HepG2 (cell line): ENCODE data around the gene SCFD1. TPM values are rescaled to one million over a fixed set of nuclear protein-coding genes. Genes with fewer than 3 reads are reported as not detected.
A peak's percentile ranks its signal among the peaks of the same experiment; 100 is the strongest.
"Not testable (repeated sequence)": the region's sequence is repeated elsewhere in the genome, so short reads cannot be mapped to it uniquely, and the experiment has no call there.

Experiments
- ATAC-seq: fragments of 200-7000 bp; cut with Tn5 transposase; 3 replicates; pipeline ENCODE4 v1.9.1; 2020; ENCODE audit warnings: mild to moderate bottlenecking, moderate library complexity
- BruUV-seq: library from RNA; stranded (reverse); fragments of 400-500 nt; replicated peaks from 2 replicates; lab custom pipeline; 2021; lab: Mats Ljungman, UMichigan
- CTCF ChIA-PET: fragments of 300-600 bp; formaldehyde crosslinking; extraction: SDS; loops from one replicate; lab custom pipeline; 2021; ENCODE audit warnings: low total read pairs, inconsistent platforms, low intra/inter-chr PET ratio; lab: Yijun Ruan, JAX
- POLR2A ChIA-PET: fragments of 350-600 bp; sonication (Branson Sonifier 250); formaldehyde crosslinking; loops from one replicate; lab custom pipeline; 2020; ENCODE audit warnings: antibody characterized with exemption, inconsistent platforms; lab: Yijun Ruan, JAX
- DNase-seq: peaks from one replicate; pipeline ENCODE4 v3.0.0-alpha.2; 2015; ENCODE audit warnings: low spot score
- FAIRE-seq: peaks from 3 replicates; lab custom pipeline; 2011; peaks lifted over from hg19 to GRCh38; lab: Jason Lieb, UNC
- H2AFZ ChIP-seq: one replicate; pipeline ENCODE4 v1.6.1; 2011; ENCODE audit warnings: low read length, inconsistent platforms
- H3K27ac ChIP-seq: fragments of 300-600 bp; 3 replicates; pipeline ENCODE4 v1.8.0; 2011; ENCODE audit warnings: mixed run types, mild to moderate bottlenecking, mixed read lengths, low read length, inconsistent platforms; ENCODE audit not compliant: insufficient read depth; ENCODE audit errors: extremely low read length
- H3K27me3 ChIP-seq, 2 experiments: fragments of 200-600 bp in 1 of 2; 2 replicates in 1 of 2; 3 replicates in 1 of 2; pipeline versions ENCODE4 v1.6.0 to v1.8.0; 2011; ENCODE audit warnings: low read length in 2 of 2, mild to moderate bottlenecking in 2 of 2, moderate library complexity in 2 of 2, inconsistent platforms in 1 of 2; ENCODE audit not compliant: insufficient read depth in 2 of 2, control insufficient read depth in 1 of 2
- H3K36me3 ChIP-seq, 2 experiments: fragments of 200-600 bp in 1 of 2; replicated peaks in 1 of 2; 2 replicates in 1 of 2; 3 replicates in 1 of 2; pipeline versions ENCODE4 v1.5.1 to v1.8.0; 2011; ENCODE audit warnings: low read length in 2 of 2, inconsistent platforms in 1 of 2; ENCODE audit not compliant: insufficient read depth in 2 of 2, control insufficient read depth in 1 of 2
- H3K4me1 ChIP-seq: 2 replicates; pipeline ENCODE4 v1.5.1; 2012; ENCODE audit warnings: low read length, inconsistent platforms; ENCODE audit not compliant: insufficient read depth
- H3K4me2 ChIP-seq: 2 replicates; pipeline ENCODE4 v1.6.0; 2011; ENCODE audit warnings: low read depth, low read length, inconsistent platforms
- H3K4me3 ChIP-seq, 3 experiments: fragments of 200-600 bp in 1 of 3; sonication (generic), shearing (Covaris generic) in 1 of 3; replicated peaks in 1 of 3; 2 replicates each; pipeline ENCODE4 v1.5.1; 2011 to 2016; ENCODE audit warnings: low read length in 3 of 3, inconsistent platforms in 2 of 3, low read depth in 2 of 3, mild to moderate bottlenecking in 2 of 3, control low read depth in 1 of 3, mixed read lengths in 1 of 3; ENCODE audit not compliant: insufficient read depth in 1 of 3
- H3K79me2 ChIP-seq: one replicate; pipeline ENCODE4 v1.6.1; 2011; ENCODE audit warnings: low read length, inconsistent platforms; ENCODE audit not compliant: insufficient read depth
- H3K9ac ChIP-seq: 2 replicates; pipeline ENCODE4 v1.6.0; 2011; ENCODE audit warnings: mild to moderate bottlenecking, low read depth, low read length, inconsistent platforms; ENCODE audit not compliant: insufficient read depth
- H3K9me3 ChIP-seq: 2 replicates; pipeline ENCODE4 v1.5.1; 2012; ENCODE audit warnings: mild to moderate bottlenecking, low read length
- H4K20me1 ChIP-seq: 2 replicates; pipeline ENCODE4 v1.6.0; 2011; ENCODE audit warnings: inconsistent platforms, mild to moderate bottlenecking, low read length, moderate library complexity; ENCODE audit not compliant: insufficient read depth
- ELF3 ChIP-seq: IDR thresholded peaks from 2 replicates; pipeline ENCODE4 v1.6.1; 2016; ENCODE audit warnings: missing genetic modification reagents, missing compliant biosample characterization
- PPARG ChIP-seq: conservative IDR thresholded peaks from 2 replicates; pipeline ENCODE4 v1.6.1; 2016; ENCODE audit warnings: missing biosample characterization, missing genetic modification reagents
- WGBS: methylation state at CpG from one replicate; pipeline ENCODE4 v1.1.6; 2017; ENCODE audit warnings: low lambda C conversion rate; 5-methylcytosine and 5-hydroxymethylcytosine counted together
- in situ Hi-C: cut with HindIII; loops from 2 replicates; pipeline ENCODE4 v1.10.0; 2017; ENCODE audit warnings: low pct_unique_long_range_greater_than_20kb; ENCODE audit not compliant: extremely low pct_ligation_motif_present
- intact Hi-C: fragments of 100-400 bp; cut with micrococcal nuclease; formaldehyde crosslinking; loops from one replicate; pipeline ENCODE4 v1.10.0; 2022; ENCODE audit not compliant: unreplicated experiment
- polyA plus RNA-seq, 8 experiments: library from polyadenylated mRNA; depleted of rRNA in 3 of 8; stranded (reverse) in 7 of 8; unstranded in 1 of 8; fragments of >200 nt; fragmentation: Illumina TruSeq in 4 of 8; extraction: Trizol in 4 of 8; gene quantifications; 2 replicates each; pipeline versions ENCODE4 v1.2.1 to v1.2.3, GENCODE V29; 2011 to 2016; ENCODE audit warnings: low read depth in 4 of 8, missing spikeins in 1 of 8, mixed read lengths in 1 of 8; ENCODE audit not compliant: insufficient read depth in 1 of 8
- total RNA-seq, 5 experiments: library from RNA; depleted of rRNA; stranded (reverse); fragments of >200 nt; fragmentation: Illumina TruSeq; extraction: Trizol; gene quantifications; 2 replicates each; pipeline ENCODE4 v1.2.3, GENCODE V29; 2016; ENCODE audit warnings: low read depth in 1 of 5

Gene SCFD1
- total and polyA plus RNA-seq, 2 of the 13 experiments (the other 11 are each of a cell fraction or from before 2014, with no cell fraction given): 235 to 256 TPM

- intact Hi-C loops: no loop called here
- BruUV-seq: no TSS peak
- H3K4me3 ChIP-seq: no peak overlapping the region
- no peak overlapping the region for H2AFZ ChIP-seq
- H3K27ac ChIP-seq: no peak overlapping the region
- H3K4me2 ChIP-seq: no peak overlapping the region
- FAIRE-seq (no peak), ATAC-seq (no peak), DNase-seq (no peak)
- no peaks in the 10 kb centered on the region for H3K27me3 ChIP-seq
- POLR2A ChIA-PET: no interaction called here
- no peak overlapping the region for H3K9ac ChIP-seq
- no peaks in the 10 kb centered on the region for H3K4me1 ChIP-seq
- no peaks in the 10 kb centered on the region for H4K20me1 ChIP-seq
- TF ChIP-seq ELF3 (CRISPR knock-in tag) (0 out of 2 replicates have a peak, but pooled peaks have one; percentile 13), PPARG (CRISPR knock-in tag) (no peak)
- H3K79me2 ChIP-seq: no peaks in the 10 kb centered on the region
- H3K36me3 ChIP-seq: peaks cover 25 to 73% of the 10 kb centered on the region in 2 experiments
- H3K9me3 ChIP-seq: no peaks in the 10 kb centered on the region
- in situ Hi-C loops: no loop called here
- CTCF ChIA-PET: no interaction called here
Measured at GRCh38 chr14:30680036-30680435, 57.9 kb downstream of the SCFD1 start.

GRCh38 chr14:30680776-30681175 is 58.7 kb downstream of the SCFD1 start:
- FAIRE-seq, H3K27ac ChIP-seq, intact Hi-C loops, H3K4me1 ChIP-seq, H4K20me1 ChIP-seq, H3K79me2 ChIP-seq, H3K4me3 ChIP-seq, H3K9ac ChIP-seq, DNase-seq, ATAC-seq, POLR2A ChIA-PET, BruUV-seq, H3K27me3 ChIP-seq, in situ Hi-C loops, H2AFZ ChIP-seq, H3K4me2 ChIP-seq, H3K9me3 ChIP-seq, CTCF ChIA-PET: not testable (repeated sequence)
- H3K36me3 ChIP-seq: peaks cover 23 to 66% of the 10 kb centered on the region in 2 experiments
- 97% methylated on average over 5 of the region's 5 CpGs for WGBS
